Skin of body (tissue), 2 donors: ENCODE results near the gene ITGB3. TPM values are rescaled to one million over a fixed set of nuclear protein-coding genes. Genes with fewer than 3 reads are reported as not detected.

Experiments
- DNase-seq: peaks from one replicate; lab custom pipeline; 2025; lab: John Stamatoyannopoulos, UW
- total RNA-seq: library from RNA; depleted of rRNA; stranded (reverse); fragments of >200 nt; gene quantifications from one replicate; pipeline ENCODE4 v1.2.3, GENCODE V29; 2014

Gene ITGB3
- total RNA-seq, 1 donor from 2014 or later = 11.6 TPM

DNA sequence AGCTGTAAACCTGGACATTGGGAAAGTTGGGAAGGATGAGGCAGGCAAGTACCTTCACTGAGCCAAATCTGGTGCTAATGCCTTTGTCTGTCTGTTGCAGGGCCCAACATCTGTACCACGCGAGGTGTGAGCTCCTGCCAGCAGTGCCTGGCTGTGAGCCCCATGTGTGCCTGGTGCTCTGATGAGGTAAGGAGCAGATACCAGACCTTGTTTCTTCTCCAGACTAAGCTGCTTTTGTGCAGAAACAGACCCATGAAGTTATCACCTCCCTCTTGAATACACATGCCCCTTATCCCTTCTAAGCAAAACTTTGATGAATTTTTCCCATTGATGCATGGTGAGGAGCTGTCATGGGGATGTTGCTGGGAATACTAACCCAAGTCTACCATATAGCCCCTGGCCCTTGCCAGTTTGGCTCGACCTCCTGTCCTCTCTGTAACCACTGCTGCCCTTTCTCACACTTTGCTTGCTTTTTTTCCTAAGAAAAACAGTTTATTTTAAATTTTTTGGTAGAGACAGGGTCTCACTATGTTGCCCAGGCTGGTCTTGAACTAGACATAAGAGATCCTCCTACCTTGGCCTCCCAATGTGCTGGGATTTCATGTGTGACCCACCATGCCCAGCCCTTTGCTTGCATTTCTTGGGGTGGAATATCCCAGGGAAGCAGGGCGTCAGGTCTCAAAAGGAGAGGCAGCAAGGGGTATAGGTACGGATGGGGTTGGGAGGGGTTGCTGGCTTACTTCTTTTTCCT lies 20.9 kb downstream of the ITGB3 start:
- DNase-seq = no peak

DNA sequence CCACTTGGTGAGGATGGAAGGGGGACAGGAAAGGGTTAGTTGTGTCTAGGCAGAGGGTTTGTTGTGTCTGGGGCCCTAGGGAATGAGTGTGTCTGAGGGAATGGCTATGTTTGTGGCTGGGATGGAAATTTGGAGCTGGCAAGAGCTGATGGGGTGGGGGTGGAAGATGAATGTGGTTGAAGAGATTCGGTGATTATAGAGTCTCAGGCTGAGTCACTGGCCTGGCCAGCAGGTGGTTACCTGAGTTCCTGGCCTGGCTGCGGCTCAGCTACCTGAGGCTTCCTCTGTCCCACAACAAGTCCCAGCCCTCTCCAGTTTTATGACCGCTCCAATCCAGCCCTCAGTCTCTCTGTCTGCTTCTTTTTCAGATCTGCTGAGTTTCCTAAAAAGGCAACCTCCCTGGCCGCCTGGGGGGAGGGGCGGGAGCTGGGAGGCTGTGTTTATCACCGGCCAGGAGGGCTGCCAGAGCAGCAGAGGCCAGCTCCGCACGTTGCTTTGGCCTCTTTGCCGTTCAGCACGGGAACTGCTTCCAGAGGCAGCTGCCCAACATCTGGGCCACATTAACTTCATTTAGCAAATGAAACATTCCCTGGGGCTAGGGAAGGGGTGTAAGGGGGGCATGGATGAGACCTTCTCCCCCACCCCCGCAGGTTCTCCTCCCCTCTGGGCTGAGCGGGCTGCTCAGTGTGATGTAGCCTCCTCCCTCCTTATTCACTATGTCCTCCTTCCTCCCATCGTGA lies 21.8 kb downstream of the ITGB3 start:
- DNase-seq = peak; percentile 93

DNA sequence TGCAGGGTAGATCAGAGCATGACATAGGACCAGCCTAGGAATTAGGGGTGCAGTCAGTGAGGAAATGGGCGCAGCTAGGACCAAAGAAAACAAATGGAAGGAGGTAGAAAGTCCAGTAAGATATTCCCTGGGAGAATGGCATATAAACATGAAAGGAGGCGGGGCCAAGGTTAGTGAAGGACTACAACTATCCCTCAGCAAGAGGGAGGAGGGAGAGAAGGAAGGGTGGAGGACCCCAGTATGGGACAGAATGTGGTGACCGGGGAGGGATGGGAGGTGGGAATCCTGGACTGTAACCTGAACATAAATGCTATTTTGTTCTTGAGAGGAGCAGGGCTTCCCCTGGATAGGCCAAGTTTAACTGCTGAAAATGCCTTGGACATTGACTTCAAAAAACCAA lies 22.8 kb downstream of the ITGB3 start:
- DNase-seq = peak; percentile 70

DNA sequence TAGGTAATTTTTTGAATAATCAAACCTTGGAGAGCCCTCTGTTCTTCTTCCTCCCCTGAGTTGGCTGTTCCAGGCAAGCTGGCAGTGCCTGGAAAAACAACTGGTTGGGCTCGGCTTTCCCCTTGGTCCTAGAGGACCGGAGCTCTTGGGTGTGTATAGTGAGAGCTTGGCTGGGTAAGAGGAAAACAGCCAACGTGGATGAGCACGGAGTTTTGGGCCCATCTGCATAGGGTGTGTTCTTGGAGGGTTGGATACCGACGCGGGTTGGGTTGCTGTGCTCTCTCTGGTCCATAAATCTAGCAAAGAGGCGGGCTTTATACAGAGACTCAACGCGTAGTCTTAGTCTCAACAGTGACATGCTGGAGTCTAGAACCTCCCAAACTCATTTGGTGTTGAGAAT lies 23.2 kb downstream of the ITGB3 start:
- peak; percentile 98 for DNase-seq

DNA sequence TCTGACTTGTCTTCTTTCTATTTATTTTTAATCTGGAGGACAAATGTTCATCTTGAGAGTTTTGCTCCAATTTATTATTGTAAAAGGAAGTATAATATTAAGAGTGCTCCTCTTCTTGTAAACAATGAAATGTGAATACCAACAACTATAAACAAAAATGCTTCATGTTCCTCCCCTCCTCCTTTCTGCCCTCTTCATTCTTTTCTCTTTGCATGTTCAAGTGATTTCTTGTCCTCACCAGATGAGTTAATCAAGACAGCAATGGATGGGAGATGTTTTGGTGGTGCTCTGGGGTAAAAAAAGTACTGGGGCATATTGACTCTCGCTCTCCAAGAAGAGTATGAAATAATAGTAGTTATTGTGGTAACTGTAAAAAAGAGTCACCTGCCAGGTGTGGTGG lies 24.3 kb downstream of the ITGB3 start:
- DNase-seq = peak; percentile 30

GRCh38 chr17:47278561-47278960 lies 24.9 kb downstream of the ITGB3 start:
- DNase-seq = no peak

- peak; percentile 84 for DNase-seq
Measured at GRCh38 chr17:47279062-47279801, 25.6 kb downstream of the ITGB3 start.

DNA sequence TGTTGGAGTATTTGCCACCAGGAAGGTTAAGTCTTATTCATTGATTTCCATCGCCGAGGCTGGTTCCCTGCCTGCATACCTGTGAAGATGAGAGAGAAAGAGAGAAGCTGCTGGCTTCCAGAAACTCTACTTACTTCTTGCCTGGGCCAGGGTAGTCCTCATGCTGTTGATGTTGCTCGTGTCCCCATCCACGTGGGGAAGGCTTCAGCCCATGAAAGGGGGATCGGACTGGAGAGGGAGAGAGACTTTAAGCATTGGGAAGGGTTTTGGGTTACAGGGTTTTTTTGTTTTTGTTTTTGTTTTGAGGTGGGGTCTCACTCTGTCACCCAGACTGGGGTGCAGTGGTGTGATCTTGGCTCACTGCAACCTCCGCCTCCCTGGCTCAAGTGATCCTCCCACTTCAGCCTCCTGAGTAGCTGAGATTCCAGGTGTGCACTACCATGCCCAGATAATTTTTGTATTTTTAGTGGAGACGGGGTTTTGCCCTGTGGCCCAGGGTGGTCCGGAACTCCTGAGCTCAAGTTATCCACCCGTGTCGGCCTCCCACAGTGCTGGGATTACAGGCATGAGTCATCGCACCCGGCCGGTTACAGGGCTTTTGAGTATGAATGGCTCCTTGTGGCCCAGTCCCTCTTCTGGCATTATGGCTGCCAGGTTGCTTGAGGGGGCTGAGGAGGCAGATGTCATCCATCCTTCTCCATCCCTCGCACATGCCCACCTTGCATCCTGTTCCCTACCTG lies 26.6 kb downstream of the ITGB3 start:
- no peak for DNase-seq

GRCh38 chr17:47281216-47281615 lies 27.6 kb downstream of the ITGB3 start:
- DNase-seq = no peak

DNA sequence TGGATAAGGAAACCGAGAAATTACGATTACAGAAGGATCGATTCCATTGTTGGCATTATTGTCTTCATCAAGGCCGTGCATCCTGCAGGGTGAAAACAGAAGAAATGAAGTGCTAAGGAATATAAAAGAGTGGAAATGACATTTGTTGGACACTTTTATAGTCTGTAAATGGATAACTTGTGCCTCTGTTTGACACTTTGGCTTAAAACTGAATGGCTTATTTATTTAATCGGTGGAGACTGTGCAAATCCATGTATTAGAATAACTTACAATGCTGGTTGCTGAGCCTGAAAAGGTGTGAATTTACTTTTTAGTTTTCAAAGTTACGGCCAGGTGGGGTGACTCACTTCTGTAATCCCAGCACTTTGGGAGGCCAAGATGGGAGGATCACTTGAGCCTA lies 31.4 kb downstream of the ITGB3 start:
- no peak for DNase-seq

- no peak for DNase-seq
Measured at GRCh38 chr17:47286198-47286914, 32.7 kb downstream of the ITGB3 start.

GRCh38 chr17:47287068-47287467 lies 33.4 kb downstream of the ITGB3 start:
- DNase-seq = no peak

- no peak for DNase-seq
Measured at GRCh38 chr17:47287639-47288038, 34.0 kb downstream of the ITGB3 start.

- DNase-seq = no peak
Measured at GRCh38 chr17:47288531-47289116, 35.0 kb downstream of the ITGB3 start.

- no peak for DNase-seq
Measured at GRCh38 chr17:47289302-47289701, 35.7 kb downstream of the ITGB3 start.

DNA sequence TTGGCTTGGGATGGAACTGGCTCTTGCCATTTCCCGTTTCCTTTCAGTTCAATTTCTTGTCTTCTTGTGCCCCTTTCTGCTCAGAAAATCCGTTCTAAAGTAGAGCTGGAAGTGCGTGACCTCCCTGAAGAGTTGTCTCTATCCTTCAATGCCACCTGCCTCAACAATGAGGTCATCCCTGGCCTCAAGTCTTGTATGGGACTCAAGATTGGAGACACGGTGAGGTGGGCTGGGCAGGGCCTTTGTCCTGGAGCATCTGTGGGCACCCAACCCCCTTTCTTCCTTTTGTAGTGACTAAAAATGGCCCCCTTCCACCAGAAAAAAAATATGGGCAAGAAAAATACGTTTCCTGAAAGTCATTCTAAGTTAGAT lies 37.2 kb downstream of the ITGB3 start:
- no peak for DNase-seq

GRCh38 chr17:47291242-47291873 lies 37.7 kb downstream of the ITGB3 start:
- no peak for DNase-seq

DNA sequence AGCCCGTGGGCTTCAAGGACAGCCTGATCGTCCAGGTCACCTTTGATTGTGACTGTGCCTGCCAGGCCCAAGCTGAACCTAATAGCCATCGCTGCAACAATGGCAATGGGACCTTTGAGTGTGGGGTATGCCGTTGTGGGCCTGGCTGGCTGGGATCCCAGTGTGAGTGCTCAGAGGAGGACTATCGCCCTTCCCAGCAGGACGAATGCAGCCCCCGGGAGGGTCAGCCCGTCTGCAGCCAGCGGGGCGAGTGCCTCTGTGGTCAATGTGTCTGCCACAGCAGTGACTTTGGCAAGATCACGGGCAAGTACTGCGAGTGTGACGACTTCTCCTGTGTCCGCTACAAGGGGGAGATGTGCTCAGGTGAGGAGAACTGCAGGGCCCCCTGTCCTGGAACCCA lies 38.6 kb downstream of the ITGB3 start:
- DNase-seq = no peak

GRCh38 chr17:47295037-47295873 lies 41.6 kb downstream of the ITGB3 start:
- no peak for DNase-seq
